ENCODE measurements around the gene GRIK3.

GRIK3 gene

DNA sequence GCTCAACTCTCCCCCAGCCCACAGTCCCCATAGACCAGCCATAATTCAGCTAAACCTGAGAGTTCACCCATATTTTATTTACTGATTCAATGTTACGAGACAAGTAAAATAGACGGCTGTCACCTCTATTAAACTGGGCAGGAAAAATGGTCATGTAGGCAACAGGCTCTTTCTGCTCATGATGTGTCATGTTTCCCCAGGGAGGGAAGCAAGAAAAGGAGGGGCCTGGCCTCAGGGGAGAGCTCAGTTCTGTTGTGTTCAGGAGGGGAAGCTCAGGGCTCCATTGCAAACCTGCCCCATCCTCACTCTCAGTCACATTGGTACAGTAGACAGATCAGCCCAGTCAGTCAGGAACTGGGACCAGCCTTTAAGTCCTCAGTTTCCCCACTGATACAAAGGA lies 12.8 kb downstream of the GRIK3 start:
- Histone ChIP-seq H3K9me3 (ENCODE audit: control insufficient read depth, insufficient read depth, low read depth, low read length) (no peaks in the 10 kb centered on the region), H3K4me1 (ENCODE audit: control insufficient read depth, insufficient read depth, low read length) (no peaks in the 10 kb centered on the region), H3K36me3 (ENCODE audit: control insufficient read depth in 2 of 2, insufficient read depth in 1 of 2, low read length in 2 of 2) (no peaks in the 10 kb centered on the region), H3K4me3 (ENCODE audit: low read depth, low read length) (no peak overlapping the region), H3K27ac (ENCODE audit: extremely low read depth, low read depth, low read length) (no peak overlapping the region)
- POLR2A ChIA-PET: no interaction called here
- CTCF ChIA-PET: interaction anchor here (0.6 kb wide), 1 partner anchor 1503 kb away, joined by 6 read pairs; no protein-coding TSS in a partner anchor
- TF ChIP-seq ZNF214 (tag by site-specific recombination; IDR thresholded peaks at IDR 0.05; ENCODE audit: borderline replicate concordance) (no peak), ZBTB21 (tag by site-specific recombination; IDR thresholded peaks at IDR 0.05) (no peak), GLIS1 (tag by site-specific recombination; IDR thresholded peaks at IDR 0.05) (no peak), ZBTB1 (tag by site-specific recombination; IDR thresholded peaks at IDR 0.05) (no peak), SP3 (tag by site-specific recombination; IDR thresholded peaks at IDR 0.05) (no peak), ZNF391 (tag by site-specific recombination; IDR thresholded peaks at IDR 0.05; ENCODE audit: borderline replicate concordance, low read depth) (no peak), ZNF202 (tag by site-specific recombination; IDR thresholded peaks at IDR 0.05; ENCODE audit: borderline replicate concordance) (no peak), ZFP41 (tag by site-specific recombination; IDR thresholded peaks at IDR 0.05; ENCODE audit: borderline replicate concordance) (no peak), YY2 (tag by site-specific recombination; IDR thresholded peaks at IDR 0.05) (no peak)

GRCh38 chr1:37020653-37021277 lies 13.6 kb downstream of the GRIK3 start:
- H3K27ac ChIP-seq (ENCODE audit: extremely low read depth, low read depth, low read length): no peak overlapping the region
- H3K4me3 ChIP-seq (ENCODE audit: low read depth, low read length): no peak overlapping the region
- ChIA-PET CTCF (no interaction called here), POLR2A (no interaction called here)
- H3K36me3 ChIP-seq (ENCODE audit: control insufficient read depth in 2 of 2, insufficient read depth in 1 of 2, low read length in 2 of 2): no peaks in the 10 kb centered on the region
- no peak for TF ChIP-seq ZNF10 (tag by site-specific recombination; IDR thresholded peaks at IDR 0.05)
- TF ChIP-seq EGR2 (tag by site-specific recombination; IDR thresholded peaks at IDR 0.05; ENCODE audit: low read depth): no peak
- TF ChIP-seq ZNF768 (tag by site-specific recombination; IDR thresholded peaks at IDR 0.05): no peak
- no peak for TF ChIP-seq ZNF292 (tag by site-specific recombination; IDR thresholded peaks at IDR 0.05; ENCODE audit: borderline replicate concordance, low read depth)
- no peak for TF ChIP-seq CTCF (tag by site-specific recombination; IDR thresholded peaks at IDR 0.05)
- no peak for TF ChIP-seq ZNF394 (tag by site-specific recombination; IDR thresholded peaks at IDR 0.05; ENCODE audit: borderline replicate concordance)
- peak; percentile 76 for TF ChIP-seq ZSCAN4 (tag by site-specific recombination; IDR thresholded peaks at IDR 0.05)
- TF ChIP-seq, protein P1, sequence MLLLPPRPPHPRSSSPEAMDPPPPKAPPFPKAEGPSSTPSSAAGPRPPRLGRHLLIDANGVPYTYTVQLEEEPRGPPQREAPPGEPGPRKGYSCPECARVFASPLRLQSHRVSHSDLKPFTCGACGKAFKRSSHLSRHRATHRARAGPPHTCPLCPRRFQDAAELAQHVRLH (tag by site-specific recombination; IDR thresholded peaks at IDR 0.05): no peak
- TF ChIP-seq ZIC2 (tag by site-specific recombination; IDR thresholded peaks at IDR 0.05): no peak
- TF ChIP-seq GFI1B (tag by site-specific recombination; IDR thresholded peaks at IDR 0.05): no peak
- TF ChIP-seq, protein P2, sequence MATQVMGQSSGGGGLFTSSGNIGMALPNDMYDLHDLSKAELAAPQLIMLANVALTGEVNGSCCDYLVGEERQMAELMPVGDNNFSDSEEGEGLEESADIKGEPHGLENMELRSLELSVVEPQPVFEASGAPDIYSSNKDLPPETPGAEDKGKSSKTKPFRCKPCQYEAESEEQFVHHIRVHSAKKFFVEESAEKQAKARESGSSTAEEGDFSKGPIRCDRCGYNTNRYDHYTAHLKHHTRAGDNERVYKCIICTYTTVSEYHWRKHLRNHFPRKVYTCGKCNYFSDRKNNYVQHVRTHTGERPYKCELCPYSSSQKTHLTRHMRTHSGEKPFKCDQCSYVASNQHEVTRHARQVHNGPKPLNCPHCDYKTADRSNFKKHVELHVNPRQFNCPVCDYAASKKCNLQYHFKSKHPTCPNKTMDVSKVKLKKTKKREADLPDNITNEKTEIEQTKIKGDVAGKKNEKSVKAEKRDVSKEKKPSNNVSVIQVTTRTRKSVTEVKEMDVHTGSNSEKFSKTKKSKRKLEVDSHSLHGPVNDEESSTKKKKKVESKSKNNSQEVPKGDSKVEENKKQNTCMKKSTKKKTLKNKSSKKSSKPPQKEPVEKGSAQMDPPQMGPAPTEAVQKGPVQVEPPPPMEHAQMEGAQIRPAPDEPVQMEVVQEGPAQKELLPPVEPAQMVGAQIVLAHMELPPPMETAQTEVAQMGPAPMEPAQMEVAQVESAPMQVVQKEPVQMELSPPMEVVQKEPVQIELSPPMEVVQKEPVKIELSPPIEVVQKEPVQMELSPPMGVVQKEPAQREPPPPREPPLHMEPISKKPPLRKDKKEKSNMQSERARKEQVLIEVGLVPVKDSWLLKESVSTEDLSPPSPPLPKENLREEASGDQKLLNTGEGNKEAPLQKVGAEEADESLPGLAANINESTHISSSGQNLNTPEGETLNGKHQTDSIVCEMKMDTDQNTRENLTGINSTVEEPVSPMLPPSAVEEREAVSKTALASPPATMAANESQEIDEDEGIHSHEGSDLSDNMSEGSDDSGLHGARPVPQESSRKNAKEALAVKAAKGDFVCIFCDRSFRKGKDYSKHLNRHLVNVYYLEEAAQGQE (tag by site-specific recombination; IDR thresholded peaks at IDR 0.05): peak; percentile 94
- no peaks in the 10 kb centered on the region for H3K9me3 ChIP-seq (ENCODE audit: control insufficient read depth, insufficient read depth, low read depth, low read length)
- H3K4me1 ChIP-seq (ENCODE audit: control insufficient read depth, insufficient read depth, low read length): no peaks in the 10 kb centered on the region
